ENCODE results near the gene OR2A7. TPM values are rescaled to one million over a fixed set of nuclear protein-coding genes. Genes with fewer than 3 reads are reported as not detected.
"Not testable (repeated sequence)": the region's sequence is repeated elsewhere in the genome, so short reads cannot be mapped to it uniquely, and the experiment has no call there.

The OR2A7 gene
- total and polyA plus RNA-seq, 2 of the 8 experiments (the other 6 are each of a cell fraction or from before 2014, with no cell fraction given) = 1.9 to 3.3 TPM

DNA sequence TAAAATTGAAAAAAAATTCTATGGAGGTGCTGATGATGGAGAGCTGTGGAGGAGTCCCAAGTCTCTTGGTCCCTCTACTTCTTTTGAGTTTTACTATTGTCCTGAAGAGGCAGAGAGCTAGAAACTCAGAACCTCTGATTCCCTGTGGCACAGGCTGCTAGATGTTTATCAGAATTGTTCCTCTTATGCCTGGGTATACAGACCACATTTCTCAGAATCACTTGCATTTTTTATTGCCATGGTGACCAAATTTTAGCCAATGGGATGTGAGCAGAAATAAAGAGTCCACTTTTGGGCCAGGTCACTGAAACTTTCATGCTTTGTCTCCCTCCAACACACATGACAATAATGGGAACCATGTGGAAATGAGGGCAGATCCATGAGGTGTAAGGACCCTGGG is 40.9 kb downstream of the OR2A7 start:
- H3K79me2 ChIP-seq (ENCODE audit: control insufficient read depth in 1 of 2, insufficient read depth in 2 of 2, low read length in 2 of 2); CTCF ChIA-PET (ENCODE audit: partially characterized antibody); H3K4me2 ChIP-seq (ENCODE audit: insufficient read depth in 1 of 2, low read depth in 2 of 2, low read length in 2 of 2); H3K9me3 ChIP-seq (ENCODE audit: insufficient read depth in 2 of 2, low read depth in 1 of 2, low read length in 1 of 2); H3K23me2 ChIP-seq (ENCODE audit: low read depth, low read length); H4K8ac ChIP-seq (ENCODE audit: extremely low read depth, insufficient read depth, low read length); H3K14ac ChIP-seq (ENCODE audit: insufficient read length); H2BK120ac ChIP-seq (replicated peaks; ENCODE audit: low read depth, low read length); H2BK5ac ChIP-seq (ENCODE audit: low read depth, low read length); H3K9ac ChIP-seq (replicated peaks in 1 of 4; ENCODE audit: extremely low read depth in 1 of 4, low read depth in 3 of 4, low read length in 3 of 4); H3K4me3 ChIP-seq (ENCODE audit: extremely low read depth in 1 of 4, insufficient read depth in 2 of 4, low read depth in 3 of 4, low read length in 4 of 4); H4K20me1 ChIP-seq (replicated peaks in 1 of 2; ENCODE audit: control insufficient read depth in 1 of 2, insufficient read depth in 2 of 2, low read length in 2 of 2); H2BK20ac ChIP-seq (ENCODE audit: low read length); H4K5ac ChIP-seq (ENCODE audit: insufficient read length, low read depth, low read length); H3K18ac ChIP-seq (ENCODE audit: extremely low read depth, low read length); H3K4ac ChIP-seq (replicated peaks; ENCODE audit: insufficient read length, low read depth, low read length); H4K91ac ChIP-seq (replicated peaks; ENCODE audit: insufficient read length, low read length); H3K27ac ChIP-seq (ENCODE audit: low read depth, low read length); H2AK5ac ChIP-seq (ENCODE audit: low read depth, low read length); DNase-seq (ENCODE audit: low read depth in 1 of 2, low spot score in 2 of 2); H3K79me1 ChIP-seq (ENCODE audit: low read depth, low read length); H3K56ac ChIP-seq (replicated peaks; ENCODE audit: insufficient read length, low read depth, low read length); H2AFZ ChIP-seq (ENCODE audit: low read length); FAIRE-seq; POLR2A ChIA-PET (ENCODE audit: partially characterized antibody); H3K23ac ChIP-seq (ENCODE audit: insufficient read length); H3K27me3 ChIP-seq (replicated peaks in 1 of 4; ENCODE audit: control insufficient read depth in 3 of 4, extremely low read depth in 1 of 4, insufficient read depth in 3 of 4, low read length in 3 of 4); H2BK12ac ChIP-seq (ENCODE audit: low read depth, low read length); H3K4me1 ChIP-seq (replicated peaks in 1 of 4; ENCODE audit: control insufficient read depth in 3 of 4, insufficient read depth in 4 of 4, low read length in 3 of 4); H3K36me3 ChIP-seq (ENCODE audit: control insufficient read depth in 2 of 4, insufficient read depth in 4 of 4, low read length in 3 of 4); H2BK15ac ChIP-seq (ENCODE audit: low read length): not testable (repeated sequence)

DNA sequence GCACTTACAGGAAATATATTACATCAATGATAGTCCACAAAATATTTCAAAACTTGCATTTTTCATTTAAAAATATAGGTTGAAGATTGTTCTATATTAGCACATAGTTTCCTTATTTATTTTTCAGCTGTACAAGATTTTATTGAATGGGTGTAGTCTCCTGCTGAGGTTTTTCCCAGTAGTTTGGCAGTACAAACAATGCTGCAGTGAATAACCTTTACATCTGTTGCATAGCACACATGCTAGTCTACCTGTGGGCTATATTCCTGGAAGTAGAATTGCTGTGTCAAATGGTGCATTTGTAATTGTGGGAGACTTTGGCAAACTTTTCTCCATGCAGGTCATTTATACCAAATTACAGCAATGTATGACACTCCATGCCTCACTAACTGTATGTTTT is 44.1 kb downstream of the OR2A7 start:
- H2BK15ac ChIP-seq (ENCODE audit: low read length); H2BK5ac ChIP-seq (ENCODE audit: low read depth, low read length); H3K36me3 ChIP-seq (ENCODE audit: control insufficient read depth in 2 of 4, insufficient read depth in 4 of 4, low read length in 3 of 4); H3K4me2 ChIP-seq (ENCODE audit: insufficient read depth in 1 of 2, low read depth in 2 of 2, low read length in 2 of 2); H3K4ac ChIP-seq (replicated peaks; ENCODE audit: insufficient read length, low read depth, low read length); H2BK20ac ChIP-seq (ENCODE audit: low read length); H3K23ac ChIP-seq (ENCODE audit: insufficient read length); H3K4me1 ChIP-seq (replicated peaks in 1 of 4; ENCODE audit: control insufficient read depth in 3 of 4, insufficient read depth in 4 of 4, low read length in 3 of 4); POLR2A ChIA-PET (ENCODE audit: partially characterized antibody); H2AK5ac ChIP-seq (ENCODE audit: low read depth, low read length); H2AFZ ChIP-seq (ENCODE audit: low read length); H3K14ac ChIP-seq (ENCODE audit: insufficient read length); H3K4me3 ChIP-seq (ENCODE audit: extremely low read depth in 1 of 4, insufficient read depth in 2 of 4, low read depth in 3 of 4, low read length in 4 of 4); H3K27me3 ChIP-seq (replicated peaks in 1 of 4; ENCODE audit: control insufficient read depth in 3 of 4, extremely low read depth in 1 of 4, insufficient read depth in 3 of 4, low read length in 3 of 4); FAIRE-seq; H4K8ac ChIP-seq (ENCODE audit: extremely low read depth, insufficient read depth, low read length); H3K79me1 ChIP-seq (ENCODE audit: low read depth, low read length); DNase-seq (ENCODE audit: low read depth in 1 of 2, low spot score in 2 of 2); H3K23me2 ChIP-seq (ENCODE audit: low read depth, low read length); H3K79me2 ChIP-seq (ENCODE audit: control insufficient read depth in 1 of 2, insufficient read depth in 2 of 2, low read length in 2 of 2); H2BK120ac ChIP-seq (replicated peaks; ENCODE audit: low read depth, low read length); H3K9me3 ChIP-seq (ENCODE audit: insufficient read depth in 2 of 2, low read depth in 1 of 2, low read length in 1 of 2); CTCF ChIA-PET (ENCODE audit: partially characterized antibody); H4K20me1 ChIP-seq (replicated peaks in 1 of 2; ENCODE audit: control insufficient read depth in 1 of 2, insufficient read depth in 2 of 2, low read length in 2 of 2); H3K9ac ChIP-seq (replicated peaks in 1 of 4; ENCODE audit: extremely low read depth in 1 of 4, low read depth in 3 of 4, low read length in 3 of 4); H3K27ac ChIP-seq (ENCODE audit: low read depth, low read length); H2BK12ac ChIP-seq (ENCODE audit: low read depth, low read length); H4K5ac ChIP-seq (ENCODE audit: insufficient read length, low read depth, low read length); H3K56ac ChIP-seq (replicated peaks; ENCODE audit: insufficient read length, low read depth, low read length); H4K91ac ChIP-seq (replicated peaks; ENCODE audit: insufficient read length, low read length); H3K18ac ChIP-seq (ENCODE audit: extremely low read depth, low read length): not testable (repeated sequence)

All from H1 (cell line).